ENCODE data around the gene SCIMP.
"Not testable (repeated sequence)": the region's sequence is repeated elsewhere in the genome, so short reads cannot be mapped to it uniquely, and the experiment has no call there.

SCIMP gene

DNA sequence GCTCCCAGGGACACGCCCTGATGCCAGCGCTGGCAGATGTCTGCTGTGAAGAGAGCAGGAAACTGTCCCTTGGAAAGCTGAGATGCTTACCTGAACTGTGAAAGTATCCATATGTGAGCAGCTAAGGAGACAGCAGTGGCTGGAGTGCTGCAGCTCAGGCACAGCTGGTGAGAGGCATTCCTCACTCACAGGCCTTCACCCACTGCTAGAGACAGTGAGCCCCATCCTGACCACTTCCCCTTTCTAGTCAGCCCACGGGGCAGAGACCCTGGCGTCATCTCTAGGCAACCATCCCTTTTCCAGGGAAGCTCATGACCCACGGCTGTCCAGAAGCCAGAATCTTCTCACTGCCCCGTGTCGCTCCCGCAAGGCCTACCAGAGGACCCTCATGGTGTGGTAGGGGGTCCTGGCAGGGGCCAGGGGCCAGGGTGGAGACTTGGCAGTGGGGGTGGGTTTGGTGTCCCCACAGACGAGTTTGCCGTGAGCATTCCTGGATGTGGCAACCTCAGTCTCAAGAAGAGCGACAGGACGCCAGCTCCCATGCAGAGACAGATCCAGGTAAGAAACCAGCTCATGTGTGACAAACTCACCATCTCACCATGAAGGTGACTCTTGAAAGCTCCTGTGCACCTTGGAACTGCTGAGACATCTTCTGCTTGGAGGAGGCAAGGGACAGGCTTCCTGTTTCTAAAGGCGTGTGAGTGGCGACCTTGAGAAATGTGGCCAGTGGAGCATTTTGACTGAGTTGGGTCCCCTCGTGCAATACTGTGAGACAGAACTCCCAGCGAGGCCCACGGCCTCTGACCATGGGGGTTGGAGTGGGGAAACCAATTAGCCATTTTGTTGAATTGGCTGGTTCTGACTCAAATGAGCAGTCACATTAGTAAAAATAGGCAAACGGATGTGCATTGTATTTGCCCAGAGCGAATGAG lies at the start of gene SCIMP:
Gene SCIMP (minus strand): TSS at position 216 of the 932 bp plus-strand sequence. CDS start 105 bp downstream, at position 111.
- DNase-seq = no peak

DNA sequence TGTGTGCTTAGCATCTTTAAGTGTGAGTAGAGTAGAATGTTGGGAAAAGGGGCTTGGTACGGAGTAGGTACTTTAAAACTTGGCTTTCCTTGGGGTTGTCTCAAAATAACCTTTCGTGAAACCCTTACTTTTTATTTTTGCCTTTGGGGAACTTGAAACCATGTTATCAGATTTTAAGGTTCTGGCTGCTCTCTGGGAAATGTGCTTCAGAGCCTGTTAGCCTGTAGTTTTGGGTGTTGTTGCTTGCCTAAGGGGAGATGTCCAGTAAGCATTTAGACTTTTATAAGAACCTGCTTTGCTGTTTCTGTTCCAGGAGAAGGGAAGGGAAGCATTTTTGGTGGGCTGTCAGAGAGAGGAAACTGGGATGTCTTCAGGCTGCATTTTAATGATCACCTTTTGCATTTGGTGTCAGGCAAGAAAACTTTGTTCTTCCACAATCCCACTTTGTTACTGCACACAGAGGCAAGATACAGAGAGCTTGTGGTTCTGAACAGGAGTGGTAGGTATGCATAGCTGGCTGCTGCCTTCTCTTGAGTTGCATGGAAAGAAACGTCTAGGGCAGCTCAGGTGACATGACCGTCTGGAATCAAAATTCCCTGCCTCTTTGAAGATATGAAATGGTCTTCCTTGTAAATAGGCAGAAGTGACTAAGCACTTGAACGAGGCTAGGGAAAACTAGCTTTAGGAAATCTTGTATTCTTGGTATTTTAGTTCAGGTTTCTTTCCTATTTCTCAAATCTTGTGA lies 49.1 kb upstream of the SCIMP start:
- no peak for DNase-seq

- no peak for DNase-seq
Observed at GRCh38 chr17:5282642-5283217, 48.1 kb upstream of the SCIMP start.

- DNase-seq = peak; percentile 29
Observed at GRCh38 chr17:5281814-5282641, 47.4 kb upstream of the SCIMP start, which contains the start of gene RABEP1. Gene RABEP1 (plus strand): TSS chr17:5282284. CDS start chr17:5282487, 203 bp downstream.

GRCh38 chr17:5272322-5272721 lies 37.7 kb upstream of the SCIMP start:
- DNase-seq = no peak

DNA sequence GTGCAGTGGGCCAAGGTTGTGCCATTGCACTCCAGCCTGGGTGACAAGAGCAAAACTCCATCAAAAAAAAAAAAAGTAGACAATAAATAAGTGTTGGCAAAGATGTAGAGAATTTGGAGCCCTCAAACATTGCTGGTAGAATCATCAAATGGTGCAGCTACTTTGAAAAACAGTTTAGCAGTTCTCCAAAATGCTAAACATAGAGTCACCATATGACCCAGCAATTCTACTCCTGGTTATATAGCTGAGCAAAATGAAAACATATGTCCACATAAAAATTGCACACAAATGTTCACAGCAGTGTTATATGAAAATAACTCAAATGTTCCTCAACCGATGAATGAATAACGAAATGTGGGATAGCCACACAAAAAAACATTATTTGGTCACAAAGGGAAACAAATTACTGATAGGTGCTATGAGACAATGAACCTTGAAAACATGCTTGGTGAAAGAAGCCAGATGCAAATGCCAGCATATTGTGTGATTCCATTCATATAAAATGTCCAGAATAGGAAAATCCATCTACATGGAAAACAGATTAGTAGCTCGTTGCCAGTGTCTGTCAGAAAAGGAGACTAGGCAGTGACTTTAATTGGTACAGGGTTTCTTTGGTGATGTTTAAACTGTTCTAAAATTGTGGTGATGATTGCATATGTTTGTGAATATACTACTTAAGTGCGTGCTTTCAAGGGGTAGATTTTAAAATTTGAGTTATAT lies 34.7 kb upstream of the SCIMP start:
- DNase-seq = no peak

DNA sequence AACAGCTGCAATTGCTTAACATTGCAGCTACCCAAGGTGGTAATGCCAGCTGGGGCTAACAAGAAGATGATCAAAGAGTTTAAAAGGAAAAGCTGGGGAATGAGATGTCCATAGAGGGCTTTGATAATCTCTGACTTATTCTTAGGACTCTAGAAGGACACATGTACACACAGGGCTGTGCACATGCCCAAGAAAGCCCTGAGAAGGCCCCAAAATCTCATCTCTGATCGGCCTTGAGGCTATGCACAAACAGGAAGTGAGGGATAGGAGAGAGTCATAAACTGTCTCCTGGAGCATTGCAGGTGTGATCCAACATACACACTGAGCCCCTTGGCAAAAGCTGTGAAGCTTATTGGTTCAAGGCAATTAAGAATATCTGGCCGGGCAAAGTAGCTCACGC lies 30.2 kb upstream of the SCIMP start:
- no peak for DNase-seq

DNA sequence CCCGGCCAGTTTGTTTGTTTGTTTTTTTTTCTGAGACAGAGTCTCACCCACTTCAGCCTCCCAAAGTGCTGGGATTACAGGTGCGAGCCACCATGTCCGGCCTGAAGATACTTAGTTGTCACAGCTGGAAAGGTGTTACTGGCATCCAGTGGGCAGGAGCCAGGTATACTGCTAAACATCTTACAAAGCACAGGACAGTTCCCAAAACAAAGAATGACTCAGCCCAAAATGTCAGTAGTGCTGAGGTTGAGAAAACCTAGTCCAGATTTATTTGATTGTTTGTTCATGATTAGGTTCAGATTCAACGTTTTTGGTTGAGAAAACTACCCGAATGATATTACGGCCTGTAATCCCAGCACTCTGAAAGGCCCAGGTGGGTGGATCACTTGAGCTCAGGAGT lies 28.8 kb upstream of the SCIMP start:
- DNase-seq = no peak

DNA sequence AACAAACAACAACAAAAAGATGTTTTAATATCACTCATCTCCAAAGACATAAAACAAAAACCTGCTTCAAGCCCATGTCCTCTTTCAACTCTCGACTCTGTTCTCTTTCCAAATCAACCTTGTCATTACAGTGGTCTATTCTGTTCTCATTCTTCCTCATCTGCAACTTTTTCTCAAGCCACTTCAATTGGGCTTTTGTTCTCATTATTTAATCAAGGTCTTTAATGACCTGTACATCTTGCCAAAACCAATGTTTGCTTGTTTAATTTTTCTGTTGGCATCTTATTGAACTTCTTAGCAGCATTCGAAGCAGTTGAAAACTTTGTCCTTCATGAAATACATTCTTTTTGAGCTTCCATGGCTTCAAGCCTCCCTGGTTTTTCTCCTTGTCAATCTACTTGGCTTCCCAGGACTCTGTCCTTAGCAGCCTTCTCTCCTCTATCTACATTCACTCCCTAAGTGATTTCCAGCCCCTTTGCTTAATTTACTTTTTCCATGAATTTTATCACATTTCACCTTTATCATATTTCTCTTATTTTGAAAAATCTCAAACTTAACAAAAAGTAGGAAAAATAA lies 27.8 kb upstream of the SCIMP start:
- no peak for DNase-seq

- no peak for DNase-seq
Observed at GRCh38 chr17:5260542-5260941, 25.9 kb upstream of the SCIMP start.

DNA sequence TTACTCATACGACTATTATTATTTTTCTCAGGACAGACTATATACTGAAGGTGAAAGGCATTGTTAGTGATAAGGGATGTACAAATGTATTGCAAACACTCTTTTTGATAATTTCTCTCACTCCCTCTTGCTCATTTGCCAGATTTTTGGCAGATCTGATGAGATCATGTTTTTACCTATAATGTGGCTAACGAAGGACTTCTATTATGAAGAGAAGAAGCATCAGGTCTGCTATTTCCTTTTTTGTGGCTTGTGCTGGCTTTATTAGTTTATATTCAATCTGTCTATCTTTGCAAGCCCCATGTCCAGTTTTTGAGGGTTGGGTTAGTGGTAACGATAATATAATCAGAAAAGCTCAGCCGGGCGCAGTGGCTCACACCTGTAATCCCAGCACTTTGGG lies 22.5 kb upstream of the SCIMP start:
- DNase-seq = no peak

DNA sequence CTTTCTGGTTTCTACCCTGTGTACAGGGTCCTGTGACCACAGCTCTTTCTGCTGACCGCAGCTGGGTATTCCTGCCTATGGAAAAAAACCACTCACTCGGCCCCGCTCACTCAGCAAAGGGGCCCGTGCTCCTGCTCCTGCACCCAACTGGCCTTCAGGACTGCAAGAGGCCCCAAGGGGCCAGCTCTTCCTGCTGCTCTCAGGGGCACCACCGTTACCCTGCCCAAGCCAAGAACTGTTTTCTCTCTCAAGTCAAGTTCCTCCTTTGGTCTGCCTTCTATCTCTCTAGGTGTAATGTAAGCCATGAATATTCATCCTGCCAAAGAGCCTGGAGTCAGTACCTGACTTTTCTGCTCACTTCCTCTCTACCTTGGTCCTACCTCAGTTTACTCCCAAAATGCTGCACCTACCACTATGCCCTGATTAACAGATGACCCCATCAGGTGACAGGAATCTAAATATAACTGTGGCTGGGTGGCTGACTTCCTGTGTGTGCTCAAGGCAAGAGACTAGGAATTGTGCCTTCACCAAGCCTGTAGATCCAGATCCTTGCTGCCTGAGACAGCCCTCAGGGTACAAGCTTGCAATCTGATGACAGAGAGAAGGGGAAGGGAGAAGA lies 20.4 kb upstream of the SCIMP start:
- no peak for DNase-seq

- no peak for DNase-seq
Observed at GRCh38 chr17:5254414-5254813, 19.8 kb upstream of the SCIMP start.

- DNase-seq = peak; percentile 34
Observed at GRCh38 chr17:5249615-5250014, 15.0 kb upstream of the SCIMP start.

DNA sequence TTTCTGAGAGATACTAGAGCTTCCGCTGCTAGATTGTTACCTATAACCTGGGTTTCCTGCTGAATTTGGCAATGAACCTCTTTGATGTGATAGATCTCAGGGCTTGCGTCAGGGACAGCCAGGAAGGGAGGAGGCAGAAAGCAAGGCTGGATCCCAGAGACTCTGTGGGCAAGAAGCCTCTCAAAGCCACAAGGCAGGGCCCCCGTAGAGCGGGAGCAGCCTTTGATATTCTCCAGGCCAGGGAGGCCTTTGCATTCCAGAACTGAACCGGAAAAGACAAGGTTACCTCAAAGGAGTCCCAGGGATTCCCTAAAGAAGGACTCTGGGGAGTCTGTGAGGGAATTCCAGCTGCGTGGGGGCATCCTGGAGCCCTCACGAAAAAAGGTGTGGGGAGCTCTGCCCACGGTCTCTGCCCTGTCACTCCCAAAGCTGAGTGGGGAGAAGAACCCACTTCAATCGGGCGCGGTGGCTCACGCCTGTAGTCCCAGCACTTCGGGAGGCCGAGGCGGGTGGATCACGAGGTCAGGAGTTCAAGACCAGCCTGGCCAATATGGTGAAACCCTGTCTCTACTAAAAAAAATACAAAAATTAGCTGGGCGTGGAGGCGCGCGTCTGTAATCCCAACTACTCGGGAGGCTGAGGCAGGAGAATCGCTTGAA lies 14.3 kb upstream of the SCIMP start:
- no peak for DNase-seq

DNA sequence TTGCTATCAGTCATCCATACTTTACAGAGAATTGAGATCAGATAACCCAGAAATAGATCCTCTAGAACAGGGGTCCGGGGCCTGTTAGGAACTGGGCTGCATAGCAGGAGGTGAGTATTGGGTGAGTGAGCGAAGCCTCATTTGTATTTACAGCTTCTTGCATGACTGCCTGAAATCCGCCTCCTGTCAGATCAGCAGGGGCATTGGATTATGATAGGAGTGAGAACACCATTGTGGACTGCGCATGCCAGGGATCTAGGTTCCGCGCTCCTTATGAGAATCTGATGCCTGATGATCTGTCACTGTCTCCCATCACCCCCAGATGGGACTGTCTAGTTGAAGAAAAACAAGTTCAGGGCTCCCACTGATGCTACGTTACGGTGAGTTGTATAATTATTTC lies 13.0 kb upstream of the SCIMP start:
- no peak for DNase-seq

DNA sequence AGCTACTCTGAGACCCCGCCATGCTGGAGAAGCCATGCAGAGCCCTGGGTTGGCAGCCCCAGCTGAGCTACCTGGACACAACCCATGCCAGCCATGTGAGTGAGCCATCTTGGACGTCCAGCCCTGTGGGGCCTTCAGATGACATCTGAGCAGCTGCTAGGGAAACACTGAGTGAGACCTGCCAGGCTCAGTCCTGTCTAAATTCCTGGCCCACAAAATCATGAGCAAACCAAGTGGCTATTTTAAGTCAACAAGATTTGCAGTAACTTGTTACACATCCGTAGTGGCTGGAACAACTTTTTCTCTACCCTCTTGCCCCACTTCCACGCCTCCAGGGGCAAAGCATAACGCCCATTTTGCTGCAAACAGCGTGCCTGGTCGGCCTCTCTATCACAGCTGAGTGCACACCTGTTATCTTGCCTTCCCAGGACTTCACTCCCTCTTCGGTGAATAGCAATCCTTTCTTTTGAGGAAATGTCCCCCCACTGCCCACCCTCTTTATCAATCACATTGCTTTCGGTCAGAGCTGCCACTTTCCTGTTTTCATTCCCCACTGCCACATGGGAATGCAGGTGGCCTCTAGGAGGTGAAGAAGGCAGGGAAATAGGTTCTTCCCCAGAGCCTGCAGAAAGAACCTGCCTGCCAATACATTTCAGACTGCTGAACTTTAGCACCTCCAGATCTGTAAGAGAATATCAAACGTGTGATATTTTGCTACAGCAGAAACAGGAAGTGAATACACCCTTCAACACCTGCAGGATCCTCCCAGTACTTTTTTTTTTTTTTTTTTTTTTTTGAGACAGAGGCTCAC lies 7.4 kb upstream of the SCIMP start:
- DNase-seq = no peak

- DNase-seq = not testable (repeated sequence)
Observed at GRCh38 chr17:5239769-5240168, 5.1 kb upstream of the SCIMP start.

DNA sequence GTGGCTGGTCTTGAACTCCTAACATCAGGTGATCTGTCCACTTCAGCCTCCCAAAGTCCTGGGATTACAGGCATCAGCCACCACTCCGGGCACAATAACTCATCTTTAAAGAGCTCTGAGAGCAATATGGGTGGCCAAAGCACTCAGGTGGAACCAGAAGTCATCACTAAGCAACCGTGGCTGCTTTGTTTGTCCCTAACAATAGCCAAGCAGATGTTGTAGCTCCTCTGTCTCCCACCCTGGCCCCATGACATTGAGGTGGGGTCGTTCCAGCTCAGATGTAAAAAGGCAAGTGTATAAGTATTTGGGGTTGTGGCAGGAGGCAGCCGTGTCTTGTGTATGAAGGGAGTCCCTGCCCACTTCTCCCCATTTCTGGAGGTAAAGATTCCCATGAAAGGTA lies 3.7 kb upstream of the SCIMP start:
- DNase-seq = no peak

GRCh38 chr17:5237541-5238016 lies 2.9 kb upstream of the SCIMP start:
- DNase-seq = no peak

Measured in DMS79 (cell line).